Measurements from ENCODE around the gene SOD3. TPM values are rescaled to one million over a fixed set of nuclear protein-coding genes. Genes with fewer than 3 reads are reported as not detected.

The SOD3 gene
- total and polyA plus RNA-seq, 2 of the 13 experiments (the other 11 are each of a cell fraction or from before 2014, with no cell fraction given) = 0.04 TPM; not detected in 1

GRCh38 chr4:24837336-24837735, 42.0 kb downstream of the SOD3 start (continued):
- TF ChIP-seq DPF2 (CRISPR knock-in tag; IDR thresholded peaks at IDR 0.05; ENCODE audit: borderline replicate concordance, low read depth) = no peak
- no peak for TF ChIP-seq ONECUT2 (CRISPR knock-in tag; IDR thresholded peaks at IDR 0.05)
- TF ChIP-seq ZNF362 (CRISPR knock-in tag; IDR thresholded peaks at IDR 0.05; ENCODE audit: borderline replicate concordance) = no peak
- TF ChIP-seq ZNF75D (CRISPR knock-in tag; IDR thresholded peaks at IDR 0.05; ENCODE audit: borderline replicate concordance) = no peak
- TF ChIP-seq HOXA3 (CRISPR knock-in tag; IDR thresholded peaks at IDR 0.05) = no peak
- TF ChIP-seq LBX2 (CRISPR knock-in tag; IDR thresholded peaks at IDR 0.05; ENCODE audit: borderline replicate concordance) = no peak
- TF ChIP-seq ZFP36 (IDR thresholded peaks at IDR 0.05; ENCODE audit: borderline replicate concordance, low read depth, low read length, partially characterized antibody) = no peak

DNA sequence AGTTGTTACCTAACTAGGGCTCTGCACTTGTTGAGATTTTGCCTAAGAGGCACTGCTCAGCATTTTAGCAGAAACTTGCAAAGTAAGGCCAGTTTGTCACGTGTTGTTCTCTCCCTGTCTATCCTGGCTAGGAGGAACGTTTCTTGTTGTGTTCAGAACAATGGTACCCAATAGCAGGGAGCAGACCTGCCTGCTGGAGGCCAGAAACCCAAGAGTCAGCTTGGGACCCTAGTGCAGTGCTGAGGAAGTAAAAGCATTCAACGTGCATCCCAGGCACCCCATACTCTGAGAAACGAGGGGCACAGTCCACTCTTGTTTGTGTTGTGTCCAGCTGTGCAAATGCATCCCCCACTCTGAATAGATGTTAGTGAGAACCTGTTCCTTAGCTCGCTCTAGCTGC, 42.4 kb downstream of the SOD3 start:
- Histone ChIP-seq H3K9ac (ENCODE audit: insufficient read depth, low read depth, low read length) (no peak overlapping the region), H3K27ac (ENCODE audit: extremely low read length, insufficient read depth, low read length) (no peak overlapping the region), H3K4me2 (ENCODE audit: low read depth, low read length) (no peak overlapping the region), H3K36me3 (replicated peaks in 1 of 2; ENCODE audit: control insufficient read depth in 1 of 2, insufficient read depth in 2 of 2, low read length in 2 of 2) (no peaks in the 10 kb centered on the region), H3K27me3 (ENCODE audit: control insufficient read depth in 1 of 2, insufficient read depth in 2 of 2, low read length in 2 of 2) (no peaks in the 10 kb centered on the region), H4K20me1 (ENCODE audit: insufficient read depth, low read length) (no peaks in the 10 kb centered on the region), H3K79me2 (ENCODE audit: insufficient read depth, low read length) (no peaks in the 10 kb centered on the region), H3K4me1 (ENCODE audit: insufficient read depth, low read length) (peaks cover 13% of the 10 kb centered on the region), H2AFZ (ENCODE audit: low read length) (no peak overlapping the region), H3K9me3 (ENCODE audit: low read length) (no peaks in the 10 kb centered on the region), H3K4me3 (replicated peaks in 1 of 3; ENCODE audit: insufficient read depth in 1 of 3, low read depth in 2 of 3, low read length in 3 of 3) (no peak overlapping the region)
- 11% methylated on average over 3 of the region's 5 CpGs for WGBS (ENCODE audit: low lambda C conversion rate)
- no peak for TF ChIP-seq ZFP36L1 (CRISPR knock-in tag; IDR thresholded peaks at IDR 0.05)
- TF ChIP-seq SOX13 (IDR thresholded peaks at IDR 0.05) = no peak
- no peak for TF ChIP-seq SOX13 (CRISPR knock-in tag; conservative IDR thresholded peaks at IDR 0.05 in 1 of 2, IDR thresholded peaks at IDR 0.05 in 1 of 2)
- TF ChIP-seq, protein P1, sequence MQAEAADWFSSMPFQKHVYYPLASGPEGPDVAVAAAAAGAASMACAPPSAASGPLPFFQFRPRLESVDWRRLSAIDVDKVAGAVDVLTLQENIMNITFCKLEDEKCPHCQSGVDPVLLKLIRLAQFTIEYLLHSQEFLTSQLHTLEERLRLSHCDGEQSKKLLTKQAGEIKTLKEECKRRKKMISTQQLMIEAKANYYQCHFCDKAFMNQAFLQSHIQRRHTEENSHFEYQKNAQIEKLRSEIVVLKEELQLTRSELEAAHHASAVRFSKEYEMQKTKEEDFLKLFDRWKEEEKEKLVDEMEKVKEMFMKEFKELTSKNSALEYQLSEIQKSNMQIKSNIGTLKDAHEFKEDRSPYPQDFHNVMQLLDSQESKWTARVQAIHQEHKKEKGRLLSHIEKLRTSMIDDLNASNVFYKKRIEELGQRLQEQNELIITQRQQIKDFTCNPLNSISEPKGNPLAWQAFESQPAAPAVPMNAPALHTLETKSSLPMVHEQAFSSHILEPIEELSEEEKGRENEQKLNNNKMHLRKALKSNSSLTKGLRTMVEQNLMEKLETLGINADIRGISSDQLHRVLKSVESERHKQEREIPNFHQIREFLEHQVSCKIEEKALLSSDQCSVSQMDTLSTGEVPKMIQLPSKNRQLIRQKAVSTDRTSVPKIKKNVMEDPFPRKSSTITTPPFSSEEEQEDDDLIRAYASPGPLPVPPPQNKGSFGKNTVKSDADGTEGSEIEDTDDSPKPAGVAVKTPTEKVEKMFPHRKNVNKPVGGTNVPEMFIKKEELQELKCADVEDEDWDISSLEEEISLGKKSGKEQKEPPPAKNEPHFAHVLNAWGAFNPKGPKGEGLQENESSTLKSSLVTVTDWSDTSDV (CRISPR knock-in tag; IDR thresholded peaks at IDR 0.05) = no peak
- no peak for TF ChIP-seq ZBTB20 (CRISPR knock-in tag; IDR thresholded peaks at IDR 0.05; ENCODE audit: borderline replicate concordance, low read depth)
- no peak for TF ChIP-seq ZNF577 (CRISPR knock-in tag; IDR thresholded peaks at IDR 0.05; ENCODE audit: borderline replicate concordance, low read depth)
- no peak for TF ChIP-seq ZNF263 (CRISPR knock-in tag; IDR thresholded peaks at IDR 0.05)
- TF ChIP-seq ZNF580 (CRISPR knock-in tag; IDR thresholded peaks at IDR 0.05; ENCODE audit: borderline replicate concordance, low read depth) = no peak
- FAIRE-seq (no peak), ATAC-seq (no peak), DNase-seq (ENCODE audit: low spot score) (no peak)
- in situ Hi-C loops (cut with HindIII; ENCODE audit: extremely low pct_ligation_motif_present, low pct_unique_long_range_greater_than_20kb) = no loop called here
- ChIA-PET POLR2A (no interaction called here), CTCF (ENCODE audit: low intra/inter-chr PET ratio, low total read pairs) (no interaction called here)
- no TSS peak for BruUV-seq (replicated peaks)
- intact Hi-C loops (cut with micrococcal nuclease; ENCODE audit: unreplicated experiment) = no loop called here
